HG02970 (cell line): Measurements from ENCODE around the gene MTMR8.

Source experiments
- ATAC-seq: cut with Tn5 transposase; IDR thresholded peaks from one replicate; pipeline ENCODE4 v1.9.1; 2021; ENCODE audit warnings: mild to moderate bottlenecking, moderate library complexity, moderate number of reproducible peaks; ENCODE audit not compliant: unreplicated experiment, low FRiP score

The MTMR8 gene

DNA sequence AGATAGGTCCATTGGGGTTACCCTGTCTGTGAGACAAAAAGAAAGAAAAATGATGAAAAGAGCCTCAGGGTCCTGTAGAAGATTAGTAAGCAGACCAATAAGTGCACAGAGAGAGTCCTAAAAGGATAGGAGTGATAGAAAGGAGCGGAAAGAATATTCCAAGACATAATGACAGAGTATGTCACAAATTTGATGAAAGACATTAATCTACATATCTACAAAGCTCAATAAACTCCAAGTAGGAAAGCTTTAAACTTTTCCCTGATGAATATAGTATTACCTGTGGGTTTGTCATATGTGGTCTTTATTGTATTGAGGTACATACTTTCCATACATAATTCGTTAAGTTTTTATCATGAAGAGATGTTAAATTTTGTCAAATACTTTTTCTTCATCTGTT, 73.7 kb downstream of the MTMR8 start:
- ATAC-seq = no peak

- ATAC-seq = no peak
Measured at GRCh38 chrX:64313624-64314023, 81.6 kb downstream of the MTMR8 start.

GRCh38 chrX:64306712-64307111, 88.5 kb downstream of the MTMR8 start:
- ATAC-seq = no peak

GRCh38 chrX:64291123-64291522, 104.1 kb downstream of the MTMR8 start:
- ATAC-seq = no peak

GRCh38 chrX:64265265-64265664, 130.0 kb downstream of the MTMR8 start:
- no peak for ATAC-seq

GRCh38 chrX:64230123-64230970, 164.9 kb downstream of the MTMR8 start, which contains the start of gene ASB12:
ASB12 (minus strand) TSS chrX:64230607; CDS start chrX:64225650, 4,957 bp downstream.
- ATAC-seq = no peak

- ATAC-seq = no peak
Measured at GRCh38 chrX:64229154-64229553, 166.1 kb downstream of the MTMR8 start.
